GM19452 (cell line): ENCODE data around the gene SURF4.
"Not testable (repeated sequence)": the region's sequence is repeated elsewhere in the genome, so short reads cannot be mapped to it uniquely, and the experiment has no call there.

ENCODE experiments used
- ATAC-seq: cut with Tn5 transposase; IDR thresholded peaks from one replicate; pipeline ENCODE4 v1.9.1; 2021; ENCODE audit not compliant: unreplicated experiment

SURF4 gene

GRCh38 chr9:133335924-133336811, 39.7 kb downstream of the SURF4 start, which contains the start of gene SURF6:
Gene SURF6 (minus strand): TSS chr9:133336188. CDS start chr9:133336132, 56 bp downstream.
- peak; percentile 74 for ATAC-seq

GRCh38 chr9:133334888-133335287, 41.0 kb downstream of the SURF4 start:
- ATAC-seq: not testable (repeated sequence)

- ATAC-seq: no peak
Measured at GRCh38 chr9:133334161-133334560, 41.7 kb downstream of the SURF4 start.

- ATAC-seq: no peak
Measured at GRCh38 chr9:133333566-133333965, 42.3 kb downstream of the SURF4 start.

- no peak for ATAC-seq
Measured at GRCh38 chr9:133333011-133333410, 42.8 kb downstream of the SURF4 start.

GRCh38 chr9:133332381-133332730, 43.5 kb downstream of the SURF4 start:
- no peak for ATAC-seq

- ATAC-seq: no peak
Measured at GRCh38 chr9:133331641-133332380, 44.0 kb downstream of the SURF4 start.

GRCh38 chr9:133331221-133331620, 44.6 kb downstream of the SURF4 start:
- ATAC-seq: no peak

- ATAC-seq: not testable (repeated sequence)
Measured at GRCh38 chr9:133329306-133330156, 46.3 kb downstream of the SURF4 start.

GRCh38 chr9:133327834-133328484, 47.9 kb downstream of the SURF4 start:
- no peak for ATAC-seq

GRCh38 chr9:133327021-133327420, 48.8 kb downstream of the SURF4 start:
- not testable (repeated sequence) for ATAC-seq

GRCh38 chr9:133323991-133324703, 51.7 kb downstream of the SURF4 start:
- ATAC-seq: no peak

GRCh38 chr9:133323211-133323610, 52.6 kb downstream of the SURF4 start:
- ATAC-seq: no peak

GRCh38 chr9:133322701-133323100, 53.2 kb downstream of the SURF4 start:
- ATAC-seq: no peak

- no peak for ATAC-seq
Measured at GRCh38 chr9:133321411-133321935, 54.4 kb downstream of the SURF4 start.

- ATAC-seq: no peak
Measured at GRCh38 chr9:133320421-133320881, 55.4 kb downstream of the SURF4 start.

GRCh38 chr9:133317551-133317950, 58.3 kb downstream of the SURF4 start:
- not testable (repeated sequence) for ATAC-seq

- no peak for ATAC-seq
Measured at GRCh38 chr9:133315997-133316396, 59.9 kb downstream of the SURF4 start.
